Vagina (tissue), 2 donors: Measurements from ENCODE around the gene SETD4. TPM values are rescaled to one million over a fixed set of nuclear protein-coding genes. Genes with fewer than 3 reads are reported as not detected.
A peak's percentile ranks its signal among the peaks of the same experiment; 100 is the strongest.

Experiments
- DNase-seq, 2 donors: peaks; one replicate each; pipeline ENCODE4 v3.0.0-alpha.2; 2017; ENCODE audit errors: extremely low spot score in 2 of 2
- H3K27ac ChIP-seq: fragments of 200-600 bp; sonication (generic); one replicate; pipeline ENCODE4 v1.5.1; 2019
- H3K27me3 ChIP-seq: fragments of 200-600 bp; sonication (generic); one replicate; pipeline ENCODE4 v1.5.1; 2019
- H3K36me3 ChIP-seq, 2 donors: fragments of 200-600 bp; sonication (generic); one replicate each; pipeline ENCODE4 v1.5.1; 2017 to 2019
- H3K4me1 ChIP-seq: fragments of 200-600 bp; sonication (generic); one replicate; pipeline ENCODE4 v1.5.1; 2019
- H3K4me3 ChIP-seq, 2 donors: fragments of 200-600 bp; sonication (generic); 1 replicate in 1 of 2; 2 replicates in 1 of 2; pipeline ENCODE4 v1.5.1; 2016 to 2019
- H3K9me3 ChIP-seq: fragments of 200-600 bp; sonication (generic); one replicate; pipeline ENCODE4 v1.5.1; 2019
- CTCF ChIP-seq, 3 experiments: fragments of 450-650 bp in 2 of 3; fragments of 200-600 bp in 1 of 3; sonication (generic) in 1 of 3; IDR thresholded peaks; one replicate each; pipeline ENCODE4 v1.5.1; 2017 to 2019; ENCODE audit warnings: antibody characterized with exemption in 3 of 3, mild to moderate bottlenecking in 2 of 3, moderate library complexity in 2 of 3
- POLR2A ChIP-seq, 2 donors: fragments of 450-650 bp; IDR thresholded peaks; one replicate each; pipeline ENCODE4 v1.6.1; 2017; ENCODE audit warnings: antibody characterized with exemption in 2 of 2, mild to moderate bottlenecking in 2 of 2, moderate library complexity in 2 of 2
- POLR2AphosphoS5 ChIP-seq, 2 donors: sonication (generic); formaldehyde crosslinking; IDR thresholded peaks; one replicate each; pipeline ENCODE4 v1.9.0; 2017; ENCODE audit warnings: antibody characterized with exemption in 2 of 2, mild to moderate bottlenecking in 2 of 2, low read depth in 1 of 2; ENCODE audit not compliant: insufficient read depth in 1 of 2
- intact Hi-C: fragments of 100-400 bp; cut with DNase I; formaldehyde crosslinking; loops from one replicate; pipeline ENCODE4 v1.15.1; 2023
- total RNA-seq: library from RNA; depleted of rRNA; stranded (reverse); fragments of >200 nt; gene quantifications from one replicate; pipeline ENCODE4 v1.2.3, GENCODE V29; 2016

Gene SETD4
- total RNA-seq, 1 donor from 2014 or later: 28.7 TPM

GRCh38 chr21:36010801-36011200 is 49.5 kb downstream of the SETD4 start:
- H3K36me3 ChIP-seq: no peaks in the 10 kb centered on the region
- no peaks in the 10 kb centered on the region for H3K27me3 ChIP-seq
- H3K9me3 ChIP-seq: no peaks in the 10 kb centered on the region
- intact Hi-C loops: no loop called here
- no peak overlapping the region for H3K4me3 ChIP-seq
- no peak for DNase-seq
- no peaks in the 10 kb centered on the region for H3K4me1 ChIP-seq
- no peak for TF ChIP-seq POLR2A (IDR thresholded peaks at IDR 0.05)
- no peak overlapping the region for H3K27ac ChIP-seq

DNA sequence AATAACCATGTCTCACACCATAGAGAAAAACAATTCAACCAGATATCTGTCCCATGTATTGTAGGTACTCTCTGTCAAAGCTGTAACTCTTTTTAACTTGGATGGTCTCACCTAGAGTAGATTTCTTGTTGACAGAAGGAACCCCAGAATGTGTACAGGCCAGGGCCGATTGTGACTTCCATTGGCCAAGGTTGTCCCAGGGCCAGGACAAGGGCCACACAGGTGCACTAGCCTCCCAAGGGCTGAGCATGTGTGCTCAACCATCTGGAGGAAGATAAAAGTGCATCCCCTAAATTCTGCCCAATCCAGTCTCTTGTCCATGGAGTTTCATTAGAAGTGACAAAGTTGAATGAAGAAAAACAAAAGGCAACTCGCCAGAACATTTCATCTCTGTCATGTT is 51.8 kb downstream of the SETD4 start:
- no peaks in the 10 kb centered on the region for H3K36me3 ChIP-seq
- H3K4me1 ChIP-seq: no peaks in the 10 kb centered on the region
- no peak for DNase-seq
- H3K4me3 ChIP-seq: no peak overlapping the region
- no peaks in the 10 kb centered on the region for H3K27me3 ChIP-seq
- H3K9me3 ChIP-seq: no peaks in the 10 kb centered on the region
- no peak for TF ChIP-seq CTCF (IDR thresholded peaks at IDR 0.05)
- no peak for TF ChIP-seq POLR2AphosphoS5 (IDR thresholded peaks at IDR 0.05; ENCODE audit: insufficient read depth in 1 of 2, low read depth in 1 of 2)
- no peak for TF ChIP-seq POLR2A (IDR thresholded peaks at IDR 0.05)
- no peak overlapping the region for H3K27ac ChIP-seq
- intact Hi-C loops: no loop called here

- Histone ChIP-seq H3K27ac (no peak overlapping the region), H3K36me3 (no peaks in the 10 kb centered on the region), H3K4me3 (peak overlapping the region; percentile 10 to 15), H3K4me1 (no peaks in the 10 kb centered on the region), H3K27me3 (no peaks in the 10 kb centered on the region), H3K9me3 (no peaks in the 10 kb centered on the region)
- DNase-seq: no peak
- TF ChIP-seq CTCF (IDR thresholded peaks at IDR 0.05): no peak
- no peak for TF ChIP-seq POLR2A (IDR thresholded peaks at IDR 0.05)
- no peak for TF ChIP-seq POLR2AphosphoS5 (IDR thresholded peaks at IDR 0.05; ENCODE audit: insufficient read depth in 1 of 2, low read depth in 1 of 2)
- intact Hi-C loops: no loop called here
Observed at GRCh38 chr21:36005879-36006400, 54.4 kb downstream of the SETD4 start.

DNA sequence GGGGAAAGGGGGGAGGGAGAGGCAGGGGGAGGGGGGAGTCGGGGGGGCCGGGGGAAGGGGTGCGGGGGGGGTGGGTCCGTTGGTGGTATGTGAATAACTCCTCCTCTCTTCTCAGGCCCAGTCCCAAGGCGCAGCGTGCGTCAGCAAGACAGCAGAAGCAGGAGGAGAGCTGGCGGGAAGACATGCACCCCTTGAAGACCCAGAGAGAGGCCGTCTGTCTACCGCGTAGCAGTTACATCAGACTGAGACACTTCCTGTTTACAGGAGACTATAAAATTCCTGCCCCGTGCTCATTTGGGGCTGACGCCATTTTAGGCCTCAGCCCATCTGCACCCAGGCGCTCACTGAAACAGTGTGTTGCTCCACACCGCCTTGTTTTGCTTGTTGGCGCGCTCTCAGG is 55.3 kb downstream of the SETD4 start:
- H3K4me3 ChIP-seq: peak overlapping the region in 1 of 2 donors; percentile 15
- no peaks in the 10 kb centered on the region for H3K27me3 ChIP-seq
- no peaks in the 10 kb centered on the region for H3K9me3 ChIP-seq
- no peak overlapping the region for H3K27ac ChIP-seq
- intact Hi-C loops: no loop called here
- TF ChIP-seq CTCF (IDR thresholded peaks at IDR 0.05) (no peak), POLR2A (IDR thresholded peaks at IDR 0.05) (no peak), POLR2AphosphoS5 (IDR thresholded peaks at IDR 0.05; ENCODE audit: insufficient read depth in 1 of 2, low read depth in 1 of 2) (peak in 1 of 2 donors; percentile 69)
- no peaks in the 10 kb centered on the region for H3K4me1 ChIP-seq
- no peak for DNase-seq
- H3K36me3 ChIP-seq: no peaks in the 10 kb centered on the region

GRCh38 chr21:36004441-36004840 is 55.9 kb downstream of the SETD4 start:
- no peaks in the 10 kb centered on the region for H3K4me1 ChIP-seq
- H3K9me3 ChIP-seq: no peaks in the 10 kb centered on the region
- H3K27me3 ChIP-seq: no peaks in the 10 kb centered on the region
- DNase-seq: no peak
- no peak overlapping the region for H3K4me3 ChIP-seq
- H3K36me3 ChIP-seq: no peaks in the 10 kb centered on the region
- H3K27ac ChIP-seq: no peak overlapping the region
- intact Hi-C loops: no loop called here
- no peak for TF ChIP-seq POLR2AphosphoS5 (IDR thresholded peaks at IDR 0.05; ENCODE audit: insufficient read depth in 1 of 2, low read depth in 1 of 2)
- TF ChIP-seq CTCF (IDR thresholded peaks at IDR 0.05): no peak
- TF ChIP-seq POLR2A (IDR thresholded peaks at IDR 0.05): no peak
